ENCODE data around the gene STRBP.

DNA sequence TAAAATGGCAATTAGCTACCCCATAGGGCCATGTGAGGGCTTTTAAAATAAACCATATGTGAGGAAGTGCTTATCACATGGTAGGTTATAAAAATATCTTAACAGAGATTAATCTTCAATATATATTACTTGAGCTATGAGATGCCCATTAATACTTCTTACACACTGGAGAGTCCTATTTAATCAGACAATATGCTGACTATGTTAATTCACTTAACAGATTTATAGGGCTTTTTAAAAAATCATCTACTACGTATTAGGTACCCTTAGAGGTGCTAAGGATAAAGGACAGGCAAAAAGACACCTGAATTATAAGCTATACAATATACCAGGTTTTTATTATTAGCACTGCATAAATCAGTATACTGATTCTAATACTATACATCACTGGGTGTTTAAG is 102.6 kb downstream of the STRBP start:
- TF ChIP-seq POLR2A (IDR thresholded peaks at IDR 0.05), result no peak
- TF ChIP-seq, protein P1, sequence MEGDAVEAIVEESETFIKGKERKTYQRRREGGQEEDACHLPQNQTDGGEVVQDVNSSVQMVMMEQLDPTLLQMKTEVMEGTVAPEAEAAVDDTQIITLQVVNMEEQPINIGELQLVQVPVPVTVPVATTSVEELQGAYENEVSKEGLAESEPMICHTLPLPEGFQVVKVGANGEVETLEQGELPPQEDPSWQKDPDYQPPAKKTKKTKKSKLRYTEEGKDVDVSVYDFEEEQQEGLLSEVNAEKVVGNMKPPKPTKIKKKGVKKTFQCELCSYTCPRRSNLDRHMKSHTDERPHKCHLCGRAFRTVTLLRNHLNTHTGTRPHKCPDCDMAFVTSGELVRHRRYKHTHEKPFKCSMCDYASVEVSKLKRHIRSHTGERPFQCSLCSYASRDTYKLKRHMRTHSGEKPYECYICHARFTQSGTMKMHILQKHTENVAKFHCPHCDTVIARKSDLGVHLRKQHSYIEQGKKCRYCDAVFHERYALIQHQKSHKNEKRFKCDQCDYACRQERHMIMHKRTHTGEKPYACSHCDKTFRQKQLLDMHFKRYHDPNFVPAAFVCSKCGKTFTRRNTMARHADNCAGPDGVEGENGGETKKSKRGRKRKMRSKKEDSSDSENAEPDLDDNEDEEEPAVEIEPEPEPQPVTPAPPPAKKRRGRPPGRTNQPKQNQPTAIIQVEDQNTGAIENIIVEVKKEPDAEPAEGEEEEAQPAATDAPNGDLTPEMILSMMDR (IDR thresholded peaks at IDR 0.05), result no peak
